NCI-H82 treated with DMSO at 0.1 percent for 48 hours (cell line): Measurements from ENCODE around the gene LMAN1L.

ENCODE experiments used
- DNase-seq: peaks from one replicate; lab custom pipeline; 2025; ENCODE audit not compliant: unreplicated experiment; lab: John Stamatoyannopoulos, UW

The LMAN1L gene

GRCh38 chr15:74812533-74812932 is at the start of gene LMAN1L:
Gene LMAN1L, plus strand, starts transcription at chr15:74812835. Its CDS starts 20 bp downstream, at chr15:74812855.
- no peak for DNase-seq

DNA sequence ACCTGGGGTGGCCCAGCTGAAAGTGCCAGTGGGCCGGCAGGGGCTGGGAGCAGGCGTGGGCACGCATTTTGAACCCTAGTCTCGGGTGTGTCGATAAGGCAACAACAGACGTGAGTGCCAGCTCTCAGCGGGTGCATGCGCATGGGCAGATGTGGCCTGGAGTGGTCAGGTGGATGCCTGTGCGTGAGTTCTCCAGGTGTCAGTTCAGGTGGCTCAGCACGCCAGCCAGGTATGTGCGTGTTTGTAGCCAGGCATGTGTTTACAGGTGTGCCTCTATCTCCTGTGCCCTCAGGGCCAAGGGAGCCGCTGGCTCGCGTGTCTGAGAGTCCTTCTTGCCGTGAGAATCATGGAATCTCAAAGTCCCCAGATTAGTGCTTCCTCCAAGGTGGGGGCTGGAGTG is 49.2 kb upstream of the LMAN1L start:
- DNase-seq: no peak

- no peak for DNase-seq
Measured at GRCh38 chr15:74767167-74768098, 45.2 kb upstream of the LMAN1L start.

DNA sequence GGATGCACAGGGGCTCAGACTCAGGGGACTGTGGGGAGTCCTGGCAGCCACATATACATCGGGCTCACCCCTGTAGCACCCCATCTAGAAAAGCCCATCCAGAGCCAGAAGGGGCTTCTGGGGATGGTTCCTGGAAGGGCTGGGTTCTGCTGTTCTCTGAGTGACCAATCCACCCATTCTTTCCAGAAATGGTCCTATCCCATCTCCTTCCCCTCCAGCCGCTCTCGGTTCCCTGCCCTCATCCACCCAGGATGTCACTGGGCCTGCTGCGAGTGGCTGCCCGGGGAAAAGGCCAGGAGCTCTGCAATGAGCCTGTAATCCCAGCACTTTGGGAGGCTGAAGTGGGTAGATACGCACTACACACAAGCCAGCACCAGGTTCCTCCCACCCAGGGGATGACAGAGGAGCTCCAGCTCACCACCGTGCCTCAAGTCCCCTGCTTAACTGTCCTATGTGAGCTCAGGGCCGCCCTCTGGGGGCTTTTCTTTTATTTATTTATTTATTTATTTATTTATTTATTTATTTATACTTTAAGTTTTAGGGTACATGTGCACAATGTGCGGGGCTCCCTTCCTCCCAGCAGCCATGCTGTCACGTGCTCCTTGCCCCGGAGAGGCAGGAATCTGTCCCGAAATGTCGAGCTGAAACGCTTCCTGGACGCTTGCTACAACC is 44.4 kb upstream of the LMAN1L start:
- DNase-seq: no peak

DNA sequence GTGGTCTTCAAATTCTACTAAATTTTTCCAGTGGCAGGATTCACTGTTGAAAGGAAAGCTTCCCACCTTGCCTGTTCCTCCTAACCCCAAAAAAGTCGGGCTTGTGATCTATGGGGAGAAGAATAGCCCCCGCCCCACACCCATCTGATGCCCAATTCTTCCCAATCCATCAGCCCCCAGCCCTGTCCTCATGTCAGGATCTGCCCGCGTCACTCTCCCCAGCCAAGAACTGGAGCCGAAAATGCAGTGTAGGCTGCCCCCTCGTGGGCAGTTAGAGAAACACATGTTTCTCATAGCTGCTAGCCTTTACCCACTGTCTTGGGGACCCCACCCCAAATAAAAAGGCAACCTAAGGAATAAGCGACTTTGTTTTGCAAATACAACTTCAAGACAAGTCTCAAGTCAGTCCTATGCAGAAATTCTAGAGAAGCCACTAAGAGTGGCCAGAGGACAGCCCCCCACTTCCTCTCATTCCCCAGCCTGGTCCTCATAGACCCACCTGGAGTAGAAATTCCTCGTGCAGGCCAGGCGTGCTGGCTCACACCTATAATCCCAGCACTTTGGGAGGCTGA is 43.8 kb upstream of the LMAN1L start:
- peak; percentile 44 for DNase-seq

DNA sequence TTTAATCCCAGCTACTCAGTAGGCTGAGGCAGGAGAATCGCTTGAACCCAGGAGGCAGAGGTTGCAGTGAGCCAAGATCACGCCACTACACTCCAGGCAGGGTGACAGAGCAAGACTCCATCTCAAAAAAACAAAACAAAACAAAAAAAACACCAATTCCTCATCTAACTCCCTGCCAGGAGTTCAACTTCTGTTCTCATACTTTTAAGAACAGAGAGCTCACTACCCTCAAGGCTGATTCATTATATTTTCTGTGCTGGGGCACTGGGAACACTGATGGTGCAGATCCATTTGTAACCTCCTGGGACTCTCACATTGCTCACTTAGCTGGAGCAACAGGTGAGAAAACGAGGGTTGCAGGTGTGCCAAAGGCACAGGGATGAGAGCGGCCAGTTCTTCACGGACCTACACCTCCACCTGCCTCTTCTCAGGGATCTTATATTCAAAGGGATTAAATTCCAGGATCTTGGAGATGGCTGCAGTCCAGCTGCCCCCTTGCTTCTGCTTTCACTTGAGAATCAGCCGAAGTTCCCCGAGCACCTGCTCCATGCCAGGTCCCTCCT is 43.1 kb upstream of the LMAN1L start:
- DNase-seq: no peak

DNA sequence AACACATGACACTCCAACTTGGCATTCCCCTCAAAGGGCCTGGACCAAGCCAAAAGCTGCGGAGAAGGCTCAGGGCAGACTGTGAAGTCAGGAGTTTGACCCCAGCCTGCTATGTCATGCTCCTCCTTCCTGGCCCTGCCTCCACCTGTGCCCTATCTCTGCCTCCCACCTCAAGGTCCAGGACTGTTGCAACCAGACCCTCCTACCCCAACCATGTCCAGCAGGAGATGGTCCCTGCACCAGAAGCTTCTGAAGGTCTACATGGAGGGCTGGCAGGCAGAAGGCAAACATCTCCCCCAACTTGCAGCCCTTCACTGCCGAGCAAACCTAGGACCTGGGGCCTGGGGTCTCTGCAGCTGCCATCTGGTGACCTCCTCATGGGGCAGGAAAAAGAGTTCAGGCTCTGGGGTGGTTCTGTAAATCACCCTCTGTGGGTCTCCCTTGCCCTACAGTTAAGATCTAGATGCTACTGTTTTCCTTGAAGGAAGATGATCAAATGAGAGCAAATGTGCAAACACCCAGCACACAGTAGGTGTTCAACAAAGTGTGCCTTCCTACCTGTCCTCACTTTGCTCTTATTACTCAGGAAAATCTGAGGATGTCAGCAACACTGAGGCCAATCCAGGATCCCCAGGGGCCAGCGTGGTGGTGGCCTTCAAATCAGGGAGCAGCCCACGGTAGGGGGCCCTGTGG is 42.3 kb upstream of the LMAN1L start:
- no peak for DNase-seq

- DNase-seq: no peak
Measured at GRCh38 chr15:74773329-74773728, 39.3 kb upstream of the LMAN1L start.

GRCh38 chr15:74773731-74774252 is 38.8 kb upstream of the LMAN1L start:
- no peak for DNase-seq

GRCh38 chr15:74775132-74775562 is 37.5 kb upstream of the LMAN1L start:
- no peak for DNase-seq

DNA sequence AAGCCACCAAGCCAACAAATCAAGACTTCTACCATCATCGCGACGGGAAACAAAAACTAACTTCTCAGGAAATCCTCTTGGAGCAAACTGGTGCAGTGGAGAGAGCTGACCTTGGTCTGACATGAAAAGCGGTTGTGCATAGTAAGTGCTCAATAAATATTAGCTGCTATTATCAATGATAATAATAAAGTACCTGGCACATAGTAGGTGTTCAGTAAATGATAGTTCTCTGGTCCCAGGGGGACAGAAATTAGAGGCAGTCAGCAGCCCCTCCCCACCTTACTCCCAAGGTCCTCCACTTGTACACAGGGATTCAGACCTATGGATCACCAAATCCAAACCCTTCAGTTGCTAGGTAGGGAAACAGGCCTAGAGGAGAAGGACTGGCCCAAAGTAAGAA is 36.7 kb upstream of the LMAN1L start:
- DNase-seq: no peak

DNA sequence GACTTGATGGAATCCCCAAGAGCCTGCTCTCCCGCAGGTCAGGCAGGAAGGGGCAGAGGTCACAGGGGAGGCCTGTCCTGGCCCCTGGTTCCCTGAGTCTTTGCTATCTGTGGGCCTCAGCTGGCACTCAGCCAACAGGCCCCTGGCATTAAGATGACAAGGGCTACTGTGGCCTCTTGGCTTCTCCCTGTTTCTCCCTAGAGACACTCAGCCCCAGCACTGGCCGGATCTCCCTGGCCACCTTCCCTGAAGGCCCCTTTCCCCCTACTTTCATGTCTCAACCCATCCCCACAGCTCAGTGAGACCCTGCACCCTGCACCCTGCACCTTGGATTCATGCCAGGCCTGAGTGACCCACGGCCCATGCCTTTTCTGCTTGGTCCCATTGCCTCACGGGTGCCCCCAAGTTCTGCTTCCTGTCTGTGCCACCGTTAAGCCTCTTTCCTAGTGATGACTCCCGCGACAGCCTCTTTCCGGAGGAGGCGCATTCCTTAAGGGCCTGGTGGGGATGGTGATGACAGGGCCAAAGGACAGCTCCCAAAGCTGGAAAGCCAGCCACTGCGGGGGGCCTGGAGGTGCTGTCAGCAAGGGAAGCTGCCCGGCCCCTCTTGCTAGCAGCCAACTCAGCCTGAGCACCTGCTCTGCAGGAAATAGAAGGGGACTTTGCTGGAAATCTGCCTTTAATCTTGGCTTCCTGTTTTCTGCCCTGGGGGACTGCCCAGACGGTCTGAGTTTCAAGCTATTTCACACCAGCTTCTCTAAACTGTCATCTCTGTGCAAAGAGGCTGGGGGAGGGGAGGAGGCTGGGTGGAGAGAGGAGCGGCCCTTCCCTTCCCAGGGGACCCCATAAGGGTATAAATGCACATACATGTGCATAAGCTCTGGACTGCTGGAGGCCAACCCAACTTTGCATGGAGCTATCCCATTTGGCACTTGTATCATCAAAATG is 35.5 kb upstream of the LMAN1L start:
- no peak for DNase-seq

GRCh38 chr15:74777769-74778598 is 34.7 kb upstream of the LMAN1L start:
- DNase-seq: no peak

DNA sequence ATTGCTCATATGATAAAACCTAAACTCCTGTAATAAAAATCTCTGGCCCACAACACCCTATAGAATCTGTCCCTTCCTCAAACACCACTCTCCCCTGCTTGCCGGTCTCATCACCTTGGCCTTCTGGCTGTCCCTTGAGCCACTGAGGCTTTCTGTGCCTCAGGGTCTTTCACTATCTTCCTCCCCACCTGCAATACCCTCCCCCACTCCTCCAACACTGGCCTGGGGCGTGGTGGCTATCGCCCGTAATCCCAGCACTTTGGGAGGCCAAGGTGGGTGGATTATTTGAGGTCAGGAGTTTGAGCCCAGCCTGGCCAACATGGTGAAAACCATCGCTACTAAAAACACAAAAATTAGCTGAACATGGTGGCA is 34.0 kb upstream of the LMAN1L start:
- no peak for DNase-seq

DNA sequence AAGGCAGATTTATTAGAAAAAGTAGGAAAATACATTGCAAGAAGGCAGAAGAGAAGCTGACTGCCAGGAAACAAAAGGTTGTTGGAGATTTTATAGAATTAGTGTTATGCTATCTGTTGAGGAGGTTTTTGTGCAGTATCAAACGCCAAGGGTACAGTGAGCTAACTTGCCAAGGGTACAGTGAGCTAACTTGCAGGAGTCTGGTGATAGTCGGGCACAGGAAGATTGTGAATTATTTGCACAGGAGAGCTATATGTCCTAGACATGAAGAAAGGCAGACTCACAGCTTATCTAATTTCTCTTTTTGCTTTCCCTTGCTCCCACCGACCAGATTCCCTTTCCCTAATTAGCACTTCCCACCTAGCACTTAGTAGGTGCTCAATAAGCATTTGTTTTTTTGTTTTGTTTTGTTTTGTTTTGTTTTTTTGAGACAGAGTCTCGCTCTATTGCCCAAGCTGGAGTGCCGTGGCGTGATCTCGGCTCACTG is 33.4 kb upstream of the LMAN1L start:
- DNase-seq: no peak

- no peak for DNase-seq
Measured at GRCh38 chr15:74780523-74781430, 31.9 kb upstream of the LMAN1L start.

DNA sequence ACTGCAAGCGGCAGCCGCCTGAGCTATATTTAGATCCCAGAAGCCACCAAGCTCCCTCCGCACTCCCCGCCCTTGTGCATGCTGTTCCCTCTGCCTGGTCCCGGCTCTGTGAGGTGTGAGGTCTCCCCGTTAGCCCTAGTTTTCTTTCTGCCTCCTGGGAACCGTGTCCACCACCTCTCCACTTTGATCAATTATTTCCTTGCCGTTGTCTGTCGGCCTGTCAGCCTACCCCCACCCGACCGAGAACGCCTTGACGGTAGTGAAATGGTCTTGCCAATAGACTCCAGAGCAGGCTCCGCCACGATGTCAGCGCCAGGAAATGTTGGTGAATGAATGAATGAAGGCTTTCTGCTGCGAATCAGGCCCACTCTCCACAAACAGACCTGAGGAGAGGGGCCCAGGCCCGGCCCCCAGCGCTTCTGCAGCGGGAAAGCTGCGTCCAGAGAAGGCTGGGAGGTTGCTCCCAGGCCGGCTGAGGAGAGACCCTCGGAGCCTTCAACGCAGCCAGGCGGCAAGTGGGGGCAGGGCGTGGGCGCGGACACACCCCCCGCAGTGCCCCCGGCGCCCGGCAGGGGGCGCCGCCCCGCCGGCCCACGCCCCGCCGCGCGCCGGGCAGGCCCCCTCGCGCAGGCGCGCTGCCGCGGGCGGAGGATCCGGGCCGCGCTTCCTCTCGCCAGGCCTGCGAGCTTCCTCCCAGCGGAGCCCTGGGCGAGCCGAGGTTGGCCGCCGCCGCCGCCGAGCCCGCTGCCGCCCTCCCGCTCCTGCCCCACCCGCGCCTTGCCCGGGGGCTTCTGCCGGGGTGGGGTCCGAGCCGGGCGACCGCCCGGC is 31.0 kb upstream of the LMAN1L start, which contains the start of gene CSK:
TSS of gene CSK (plus strand) at position 650 of the 828 bp plus-strand sequence. CDS start 16,218 bp downstream, outside the sequence.
- peak; percentile 15 for DNase-seq
